Stomach smooth muscle (tissue), 2 donors: ENCODE data around the gene RMND1.

Experiments
- H3K27ac ChIP-seq: one replicate; pipeline ENCODE4 v1.7.0; 2013; ENCODE audit warnings: mild to moderate bottlenecking, low read length, inconsistent platforms
- H3K27me3 ChIP-seq, 2 donors: one replicate each; pipeline ENCODE4 v1.7.0; 2013; ENCODE audit warnings: low read length in 2 of 2; ENCODE audit not compliant: insufficient read depth in 2 of 2, control insufficient read depth in 1 of 2
- H3K36me3 ChIP-seq, 2 donors: one replicate each; pipeline ENCODE4 v1.7.0; 2013; ENCODE audit warnings: low read length in 2 of 2; ENCODE audit not compliant: control insufficient read depth in 2 of 2, insufficient read depth in 2 of 2
- H3K4me1 ChIP-seq: one replicate; pipeline ENCODE4 v1.7.0; 2013; ENCODE audit warnings: low read length; ENCODE audit not compliant: control insufficient read depth, insufficient read depth
- H3K4me3 ChIP-seq, 2 donors: one replicate each; pipeline ENCODE4 v1.7.0; 2013; ENCODE audit warnings: low read length in 2 of 2
- H3K9ac ChIP-seq, 2 donors: one replicate each; pipeline ENCODE4 v1.7.0; 2013; ENCODE audit warnings: low read length in 2 of 2, mild to moderate bottlenecking in 1 of 2
- H3K9me3 ChIP-seq, 2 donors: one replicate each; pipeline ENCODE4 v1.7.0; 2013; ENCODE audit warnings: low read length in 2 of 2; ENCODE audit not compliant: control insufficient read depth in 2 of 2
- donor health status: healthy.
- donor health status: Pancreatic carcinoma.

RMND1 gene

GRCh38 chr6:151422981-151423380, 28.9 kb downstream of the RMND1 start:
- Histone ChIP-seq H3K4me3 (no peak overlapping the region), H3K9me3 (no peaks in the 10 kb centered on the region), H3K4me1 (no peaks in the 10 kb centered on the region), H3K36me3 (peaks cover 9 to 10% of the 10 kb centered on the region in 2 donors), H3K27ac (no peak overlapping the region), H3K27me3 (no peaks in the 10 kb centered on the region), H3K9ac (no peak overlapping the region)

DNA sequence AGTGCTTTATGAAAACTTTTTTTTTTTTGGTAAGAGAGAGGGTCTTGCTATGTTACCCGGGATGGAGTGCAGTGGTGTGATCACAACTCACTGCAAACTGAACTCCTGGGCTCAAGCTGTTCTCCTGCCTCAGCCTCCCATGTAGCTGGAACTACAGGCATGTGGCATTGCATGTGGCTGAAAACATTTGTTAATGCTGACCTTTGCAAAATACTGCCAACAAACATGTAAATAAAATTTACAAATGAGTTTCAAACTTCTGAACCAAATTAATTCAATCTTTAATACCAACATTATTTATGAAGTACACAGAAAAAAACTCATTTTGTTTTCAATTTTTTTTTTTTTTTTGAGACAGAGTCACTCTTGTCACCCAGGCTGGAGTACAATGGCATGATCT, 34.4 kb downstream of the RMND1 start:
- H3K9ac ChIP-seq: no peak overlapping the region
- no peaks in the 10 kb centered on the region for H3K27me3 ChIP-seq
- H3K4me1 ChIP-seq: no peaks in the 10 kb centered on the region
- no peaks in the 10 kb centered on the region for H3K9me3 ChIP-seq
- H3K27ac ChIP-seq: no peak overlapping the region
- no peak overlapping the region for H3K4me3 ChIP-seq
- H3K36me3 ChIP-seq: peaks cover 10 to 25% of the 10 kb centered on the region in 2 donors

GRCh38 chr6:151414641-151415260, 37.2 kb downstream of the RMND1 start:
- Histone ChIP-seq H3K36me3 (peaks cover 10 to 34% of the 10 kb centered on the region in 2 donors), H3K4me1 (no peaks in the 10 kb centered on the region), H3K27ac (no peak overlapping the region), H3K9me3 (no peaks in the 10 kb centered on the region), H3K4me3 (no peak overlapping the region), H3K9ac (no peak overlapping the region), H3K27me3 (no peaks in the 10 kb centered on the region)

GRCh38 chr6:151413372-151414145, 38.4 kb downstream of the RMND1 start:
- Histone ChIP-seq H3K4me3 (no peak overlapping the region), H3K9ac (no peak overlapping the region), H3K4me1 (no peaks in the 10 kb centered on the region), H3K27me3 (no peaks in the 10 kb centered on the region), H3K27ac (no peak overlapping the region), H3K9me3 (no peaks in the 10 kb centered on the region), H3K36me3 (peaks cover 10 to 34% of the 10 kb centered on the region in 2 donors)

GRCh38 chr6:151412909-151413308, 39.0 kb downstream of the RMND1 start:
- H3K4me3 ChIP-seq: no peak overlapping the region

GRCh38 chr6:151409679-151410078, 42.2 kb downstream of the RMND1 start:
- Histone ChIP-seq H3K27me3 (no peaks in the 10 kb centered on the region), H3K9me3 (no peaks in the 10 kb centered on the region), H3K4me1 (no peaks in the 10 kb centered on the region), H3K27ac (no peak overlapping the region), H3K36me3 (peaks cover 6 to 25% of the 10 kb centered on the region in 2 donors), H3K9ac (no peak overlapping the region), H3K4me3 (no peak overlapping the region)

More at GRCh38 chr6:151412909-151413308, 39.0 kb downstream of the RMND1 start:
- Histone ChIP-seq H3K27ac (no peak overlapping the region), H3K36me3 (peaks cover 12 to 35% of the 10 kb centered on the region in 2 donors), H3K4me1 (no peaks in the 10 kb centered on the region), H3K27me3 (no peaks in the 10 kb centered on the region), H3K9ac (no peak overlapping the region), H3K9me3 (no peaks in the 10 kb centered on the region)

- Histone ChIP-seq H3K9me3 (no peaks in the 10 kb centered on the region), H3K36me3 (peaks cover 6 to 25% of the 10 kb centered on the region in 2 donors)
These were observed 42.7 kb downstream of the RMND1 start for GRCh38 chr6:151409260-151409659.

GRCh38 chr6:151408858-151409257, 43.1 kb downstream of the RMND1 start:
- Histone ChIP-seq H3K27ac (no peak overlapping the region), H3K4me3 (no peak overlapping the region), H3K4me1 (no peaks in the 10 kb centered on the region), H3K9me3 (no peaks in the 10 kb centered on the region), H3K27me3 (no peaks in the 10 kb centered on the region), H3K36me3 (peaks cover 6 to 25% of the 10 kb centered on the region in 2 donors), H3K9ac (no peak overlapping the region)

More at GRCh38 chr6:151409260-151409659, 42.7 kb downstream of the RMND1 start:
- H3K9ac ChIP-seq: no peak overlapping the region
- no peak overlapping the region for H3K27ac ChIP-seq
- H3K4me3 ChIP-seq: no peak overlapping the region
- no peaks in the 10 kb centered on the region for H3K4me1 ChIP-seq
- H3K27me3 ChIP-seq: no peaks in the 10 kb centered on the region

GRCh38 chr6:151403919-151404308, 48.0 kb downstream of the RMND1 start:
- H3K4me3 ChIP-seq: no peak overlapping the region
- no peaks in the 10 kb centered on the region for H3K9me3 ChIP-seq
- no peaks in the 10 kb centered on the region for H3K4me1 ChIP-seq
- H3K27me3 ChIP-seq: no peaks in the 10 kb centered on the region
- no peak overlapping the region for H3K9ac ChIP-seq
- peaks cover 2 to 12% of the 10 kb centered on the region in 2 donors for H3K36me3 ChIP-seq
- no peak overlapping the region for H3K27ac ChIP-seq

GRCh38 chr6:151402228-151402627, 49.7 kb downstream of the RMND1 start:
- no peaks in the 10 kb centered on the region for H3K9me3 ChIP-seq
- H3K27ac ChIP-seq: no peak overlapping the region
- H3K36me3 ChIP-seq: peaks cover 0 to 8% of the 10 kb centered on the region in 2 donors
- no peak overlapping the region for H3K9ac ChIP-seq
- H3K4me3 ChIP-seq: no peak overlapping the region
- no peaks in the 10 kb centered on the region for H3K27me3 ChIP-seq
- no peaks in the 10 kb centered on the region for H3K4me1 ChIP-seq

- Histone ChIP-seq H3K4me3 (no peak overlapping the region), H3K36me3 (peaks cover 0 to 8% of the 10 kb centered on the region in 2 donors), H3K4me1 (no peaks in the 10 kb centered on the region), H3K27ac (no peak overlapping the region), H3K9ac (no peak overlapping the region), H3K27me3 (no peaks in the 10 kb centered on the region), H3K9me3 (no peaks in the 10 kb centered on the region)
These were observed 51.5 kb downstream of the RMND1 start for GRCh38 chr6:151400473-151400872.
